GM12872 (cell line): ENCODE results near the gene GNPAT.

Experiments used
- TF ChIP-seq, protein P1 (sequence below): IDR thresholded peaks from 3 replicates; pipeline ENCODE4 v1.5.1; 2011; ENCODE audit warnings: low read depth, mild to moderate bottlenecking, low read length, moderate library complexity; ENCODE audit not compliant: insufficient read depth

GNPAT gene

DNA sequence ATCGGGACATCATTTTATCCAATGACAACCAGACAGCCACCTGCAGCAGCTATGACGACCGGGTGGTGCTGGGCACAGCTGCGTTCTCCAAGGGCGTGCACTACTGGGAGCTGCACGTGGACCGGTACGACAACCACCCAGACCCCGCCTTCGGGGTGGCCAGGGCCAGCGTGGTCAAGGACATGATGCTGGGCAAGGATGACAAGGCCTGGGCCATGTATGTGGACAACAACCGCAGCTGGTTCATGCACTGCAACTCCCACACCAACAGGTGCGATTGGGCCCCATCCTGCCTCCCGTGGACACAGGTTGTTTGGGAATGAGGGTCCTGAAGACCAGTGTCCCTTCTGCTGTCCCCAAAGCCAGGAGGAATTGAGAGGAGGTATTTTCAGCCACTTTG is 32.0 kb upstream of the GNPAT start:
- TF ChIP-seq, protein P1, sequence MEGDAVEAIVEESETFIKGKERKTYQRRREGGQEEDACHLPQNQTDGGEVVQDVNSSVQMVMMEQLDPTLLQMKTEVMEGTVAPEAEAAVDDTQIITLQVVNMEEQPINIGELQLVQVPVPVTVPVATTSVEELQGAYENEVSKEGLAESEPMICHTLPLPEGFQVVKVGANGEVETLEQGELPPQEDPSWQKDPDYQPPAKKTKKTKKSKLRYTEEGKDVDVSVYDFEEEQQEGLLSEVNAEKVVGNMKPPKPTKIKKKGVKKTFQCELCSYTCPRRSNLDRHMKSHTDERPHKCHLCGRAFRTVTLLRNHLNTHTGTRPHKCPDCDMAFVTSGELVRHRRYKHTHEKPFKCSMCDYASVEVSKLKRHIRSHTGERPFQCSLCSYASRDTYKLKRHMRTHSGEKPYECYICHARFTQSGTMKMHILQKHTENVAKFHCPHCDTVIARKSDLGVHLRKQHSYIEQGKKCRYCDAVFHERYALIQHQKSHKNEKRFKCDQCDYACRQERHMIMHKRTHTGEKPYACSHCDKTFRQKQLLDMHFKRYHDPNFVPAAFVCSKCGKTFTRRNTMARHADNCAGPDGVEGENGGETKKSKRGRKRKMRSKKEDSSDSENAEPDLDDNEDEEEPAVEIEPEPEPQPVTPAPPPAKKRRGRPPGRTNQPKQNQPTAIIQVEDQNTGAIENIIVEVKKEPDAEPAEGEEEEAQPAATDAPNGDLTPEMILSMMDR = no peak

DNA sequence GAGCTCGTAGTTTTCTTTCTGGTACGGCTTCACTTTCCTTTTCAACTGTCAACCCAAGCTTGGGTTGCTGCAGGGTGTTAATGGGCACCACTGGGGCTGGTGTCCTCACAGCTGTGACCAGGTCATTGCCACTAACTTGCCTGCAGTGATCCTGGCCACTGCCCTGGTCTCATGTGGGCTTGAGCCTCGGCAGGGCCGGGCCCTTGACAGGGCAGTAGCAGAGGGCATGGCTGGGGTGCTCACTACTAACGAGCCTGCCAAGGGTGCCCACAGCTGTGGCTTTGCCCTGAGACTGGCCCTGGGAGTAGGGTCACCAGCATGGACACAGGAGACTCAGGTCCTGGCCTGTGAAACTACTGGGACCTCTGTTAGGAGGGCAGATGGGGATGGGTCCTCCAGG is 31.5 kb upstream of the GNPAT start:
- TF ChIP-seq, protein P1 = no peak

DNA sequence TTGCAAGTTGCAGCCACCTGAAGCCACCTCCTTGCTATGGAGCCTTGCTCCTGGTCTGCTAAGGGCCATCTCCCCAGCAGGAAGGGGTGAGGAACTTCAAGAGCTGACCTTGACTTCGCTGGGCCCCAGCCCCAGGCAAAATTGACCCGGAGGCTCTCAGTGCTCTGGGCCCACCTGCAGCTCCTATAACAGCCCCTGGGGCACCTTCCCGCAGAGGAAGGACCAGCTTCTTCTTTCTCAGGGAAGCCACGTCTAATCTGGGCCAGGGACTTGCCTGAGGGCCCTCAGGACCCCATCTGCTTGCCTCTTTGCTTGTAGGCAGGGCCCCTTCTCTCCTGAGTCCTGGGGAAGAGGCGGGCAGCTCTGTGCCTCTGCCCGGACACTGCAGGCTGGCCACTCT is 30.9 kb upstream of the GNPAT start:
- TF ChIP-seq, protein P1 = no peak

DNA sequence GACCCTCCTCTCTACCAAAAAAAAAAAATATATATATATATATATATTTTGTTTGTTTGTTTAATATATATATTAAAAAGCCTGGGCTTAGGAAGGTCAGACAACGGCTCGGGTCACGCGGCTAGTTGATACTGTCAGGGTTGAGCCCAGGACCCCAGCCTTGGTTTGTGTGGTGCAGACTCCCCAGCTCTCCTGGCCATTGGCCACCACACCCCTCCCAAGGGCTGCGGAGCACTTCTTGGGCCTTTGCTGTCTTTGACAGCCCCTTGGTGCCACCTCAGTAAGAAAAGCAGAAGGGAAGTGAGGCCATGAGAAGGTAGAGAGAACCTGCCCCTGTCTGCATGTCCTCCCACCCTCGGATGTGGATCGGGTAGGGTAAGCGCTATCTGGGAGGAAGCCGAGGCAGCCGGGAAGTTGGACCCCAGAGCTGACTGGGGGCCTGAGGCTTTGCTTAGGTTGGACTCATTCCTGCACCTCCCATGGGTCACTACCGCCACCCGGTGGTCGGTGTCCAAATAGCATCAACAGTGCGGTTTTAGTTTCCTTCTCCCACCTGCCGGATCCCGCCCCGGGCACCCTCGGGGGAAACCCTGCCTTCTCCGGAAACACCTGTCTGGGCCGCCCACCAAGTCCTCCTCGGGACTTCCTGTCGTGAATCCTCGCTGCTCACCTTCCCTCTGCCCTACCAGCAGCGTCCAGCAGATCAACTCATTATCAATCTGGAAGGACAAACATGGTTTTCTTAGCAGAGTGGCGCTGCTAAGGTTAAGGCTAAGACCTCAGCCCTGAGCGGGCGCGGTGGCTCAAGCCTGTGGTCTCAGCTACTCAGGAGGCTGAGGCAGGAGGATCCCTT is 29.8 kb upstream of the GNPAT start:
- TF ChIP-seq, protein P1 = peak; percentile 93

DNA sequence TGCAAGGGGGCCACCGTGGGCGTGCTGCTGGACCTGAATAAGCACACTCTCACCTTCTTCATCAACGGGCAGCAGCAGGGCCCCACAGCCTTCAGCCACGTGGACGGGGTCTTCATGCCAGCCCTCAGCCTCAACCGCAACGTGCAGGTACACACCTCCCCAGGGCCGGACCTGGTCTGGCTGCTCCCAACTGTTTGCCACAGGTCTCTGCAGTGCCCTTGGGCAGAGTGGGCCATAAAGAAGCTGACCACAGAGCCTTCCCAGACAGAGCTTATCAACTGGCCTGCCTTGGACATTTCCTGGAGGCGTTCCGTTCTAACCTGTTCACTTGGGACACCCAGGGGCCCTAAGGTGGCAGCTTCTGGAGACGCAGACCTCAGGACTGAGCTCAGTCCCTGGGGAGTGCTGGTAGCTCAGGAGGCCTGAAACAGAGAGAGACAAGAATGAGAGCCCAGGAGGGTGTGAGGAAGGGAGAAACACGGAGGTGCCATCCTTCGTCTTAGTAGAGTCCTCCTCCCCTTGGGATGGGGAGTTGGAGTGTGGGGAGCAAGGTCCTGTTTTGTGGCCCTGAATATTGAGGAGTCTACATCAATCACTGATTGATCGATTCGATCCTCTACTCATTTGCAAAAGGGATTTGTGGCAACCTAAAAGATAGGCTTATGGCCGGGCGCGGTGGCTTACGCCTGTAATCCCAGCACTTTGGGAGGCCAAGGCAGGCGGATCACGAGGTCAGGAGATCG is 27.0 kb upstream of the GNPAT start:
- TF ChIP-seq, protein P1 = no peak

DNA sequence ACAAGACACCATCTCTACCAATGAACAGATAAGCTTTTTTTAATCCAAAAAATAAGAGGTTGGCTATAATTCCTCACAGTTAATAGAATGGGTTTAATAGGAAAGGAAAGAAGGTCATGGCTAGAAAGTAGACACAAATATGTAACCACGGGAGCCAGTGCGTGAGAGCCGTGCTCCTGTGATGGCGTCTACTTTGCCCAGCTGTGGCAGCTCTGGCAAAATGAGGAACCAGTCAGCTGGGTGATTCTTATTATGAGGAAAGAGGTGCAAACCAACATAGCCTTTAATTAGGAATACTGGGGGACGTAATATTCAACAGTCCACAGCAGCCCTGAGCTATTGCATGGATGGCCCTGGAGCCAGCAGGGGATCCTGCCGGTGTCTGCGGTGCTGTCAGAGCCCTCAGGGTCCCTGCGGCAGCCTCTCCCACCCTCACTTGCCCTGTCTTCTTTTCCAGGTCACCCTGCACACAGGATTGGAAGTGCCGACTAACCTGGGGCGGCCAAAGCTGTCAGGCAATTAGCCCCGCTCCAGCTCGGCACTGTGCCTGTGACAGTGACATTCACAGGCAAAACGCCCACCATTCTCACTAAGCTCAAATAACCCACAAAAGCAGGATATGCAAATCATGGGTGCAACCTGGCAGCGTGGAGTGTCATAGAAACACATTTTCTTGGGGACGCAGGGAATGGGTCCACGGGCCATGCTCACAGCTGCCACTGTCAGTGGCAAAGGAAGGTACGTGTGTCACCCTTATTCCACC is 25.9 kb upstream of the GNPAT start:
- TF ChIP-seq, protein P1 = no peak
